B cell (primary cell): ENCODE results near the gene BRICD5. TPM values are rescaled to one million over a fixed set of nuclear protein-coding genes. Genes with fewer than 3 reads are reported as not detected.
A peak's percentile ranks its signal among the peaks of the same experiment; 100 is the strongest.

Source experiments
- ATAC-seq: fragments of 200-7000 bp; cut with Tn5 transposase; one replicate; pipeline ENCODE4 v1.10.0; 2021; ENCODE audit warnings: low read depth, mild to moderate bottlenecking, moderate number of reproducible peaks, moderate library complexity
- CTCF ChIA-PET: fragments of 350-600 bp; sonication (Branson Sonifier 250); formaldehyde crosslinking; loops from one replicate; lab custom pipeline; 2021; ENCODE audit warnings: antibody characterized with exemption, inconsistent platforms; lab: Charles Lee
- POLR2A ChIA-PET: fragments of 350-600 bp; sonication (Branson Sonifier 250); formaldehyde crosslinking; loops from one replicate; lab custom pipeline; 2021; ENCODE audit warnings: antibody characterized with exemption; lab: Charles Lee
- DNase-seq: peaks from one replicate; pipeline ENCODE4 v3.0.0; 2013
- H2AFZ ChIP-seq: 2 replicates; pipeline ENCODE4 v1.6.1; 2012; ENCODE audit warnings: mild to moderate bottlenecking, low read depth, low read length; ENCODE audit not compliant: insufficient read depth, poor library complexity, severe bottlenecking
- H3K27ac ChIP-seq, 2 donors: 1 replicate in 1 of 2; 2 replicates in 1 of 2; pipeline ENCODE4 v1.5.1; 2012 to 2013; ENCODE audit warnings: low read length in 2 of 2, mild to moderate bottlenecking in 2 of 2, moderate library complexity in 1 of 2
- H3K27me3 ChIP-seq, 4 experiments: fragments of 200-600 bp in 1 of 4; sonication (generic) in 1 of 4; replicated peaks in 1 of 4; 1 replicate in 2 of 4; 2 replicates in 2 of 4; pipeline versions ENCODE4 v1.6.1 to v1.7.0; 2013 to 2016; ENCODE audit warnings: low read length in 3 of 4, mild to moderate bottlenecking in 2 of 4, mixed read lengths in 1 of 4, moderate library complexity in 1 of 4; ENCODE audit not compliant: insufficient read depth in 4 of 4, control insufficient read depth in 3 of 4; ENCODE audit errors: control extremely low read depth in 1 of 4
- H3K36me3 ChIP-seq, 2 experiments: replicated peaks in 1 of 2; 1 replicate in 1 of 2; 2 replicates in 1 of 2; pipeline versions ENCODE4 v1.6.1 to v1.7.1; 2013; ENCODE audit warnings: low read length in 1 of 2; ENCODE audit not compliant: insufficient read depth in 2 of 2, control insufficient read depth in 1 of 2; ENCODE audit errors: control extremely low read depth in 1 of 2, extremely low read depth in 1 of 2
- H3K4me1 ChIP-seq, 2 donors: fragments of 200-600 bp in 1 of 2; sonication (generic) in 1 of 2; 1 replicate in 1 of 2; 2 replicates in 1 of 2; pipeline versions ENCODE4 v1.5.1 to v1.6.1; 2013 to 2017; ENCODE audit warnings: low read length in 2 of 2; ENCODE audit not compliant: control insufficient read depth in 2 of 2, insufficient read depth in 2 of 2
- H3K4me2 ChIP-seq: replicated peaks from 2 replicates; pipeline ENCODE3; 2012; ENCODE audit warnings: mild to moderate bottlenecking, low read depth, low read length; ENCODE audit not compliant: poor library complexity, severe bottlenecking
- H3K4me3 ChIP-seq, 5 experiments: fragments of 200-600 bp in 1 of 5; sonication (generic) in 1 of 5; 1 replicate in 3 of 5; 2 replicates in 2 of 5; pipeline versions ENCODE4 v1.5.1 to v1.7.0; 2011 to 2016; ENCODE audit warnings: low read length in 4 of 5, mild to moderate bottlenecking in 4 of 5, low read depth in 2 of 5, control low read depth in 1 of 5, moderate library complexity in 1 of 5; ENCODE audit not compliant: insufficient read depth in 1 of 5; ENCODE audit errors: control extremely low read depth in 1 of 5, extremely low read depth in 1 of 5
- H3K79me2 ChIP-seq: fragments of 200-600 bp; sonication (generic); one replicate; pipeline ENCODE4 v1.6.0; 2016; ENCODE audit warnings: low read length; ENCODE audit not compliant: control insufficient read depth, insufficient read depth
- H3K9ac ChIP-seq: fragments of 200-600 bp; sonication (generic); 2 replicates; pipeline ENCODE4 v1.6.1; 2017; ENCODE audit warnings: mild to moderate bottlenecking, low read length, moderate library complexity
- H3K9me3 ChIP-seq, 3 donors: one replicate each; pipeline versions ENCODE4 v1.6.1 to v1.7.1; 2013; ENCODE audit warnings: low read length in 2 of 3; ENCODE audit not compliant: control insufficient read depth in 2 of 3, insufficient read depth in 1 of 3; ENCODE audit errors: control extremely low read depth in 1 of 3
- H4K20me1 ChIP-seq: 2 replicates; pipeline ENCODE4 v1.6.0; 2012; ENCODE audit warnings: mild to moderate bottlenecking, low read length; ENCODE audit not compliant: insufficient read depth, control insufficient read depth, poor library complexity, severe bottlenecking
- H3K27ac Mint-ChIP-seq: one replicate; pipeline ENCODE4 v1.8.0; 2021; ENCODE audit warnings: mixed read lengths
- H3K27me3 Mint-ChIP-seq: one replicate; pipeline ENCODE4 v1.8.0; 2021; ENCODE audit warnings: mixed read lengths
- H3K4me1 Mint-ChIP-seq: one replicate; pipeline ENCODE4 v1.8.0; 2021; ENCODE audit warnings: mixed read lengths
- H3K4me3 Mint-ChIP-seq: one replicate; pipeline ENCODE4 v1.8.0; 2021; ENCODE audit warnings: mixed read lengths
- H3K9me3 Mint-ChIP-seq: one replicate; pipeline ENCODE4 v1.8.0; 2022; ENCODE audit warnings: mixed read lengths; ENCODE audit not compliant: insufficient read depth
- EZH2 ChIP-seq: IDR thresholded peaks from 2 replicates; pipeline ENCODE4 v1.6.1; 2012; ENCODE audit warnings: borderline replicate concordance, low read depth, mild to moderate bottlenecking, moderate library complexity, low read length; ENCODE audit not compliant: insufficient read depth, poor library complexity, severe bottlenecking
- whole genome bisulfite sequencing: methylation state at CpG from one replicate; pipeline ENCODE4 v1.1.5; 2013; ENCODE audit warnings: missing lambda C conversion rate; ENCODE audit not compliant: insufficient coverage; 5-methylcytosine and 5-hydroxymethylcytosine counted together
- intact Hi-C: fragments of 100-400 bp; cut with micrococcal nuclease; formaldehyde crosslinking; loops from one replicate; pipeline ENCODE4 v1.10.0; 2022
- polyA plus RNA-seq: library from polyadenylated mRNA; depleted of rRNA; stranded (reverse); fragments of >200 nt; gene quantifications from 2 replicates; pipeline ENCODE4 v1.2.3, GENCODE V29; 2012
- total RNA-seq, 2 donors: library from RNA; stranded (reverse); fragments of 120-200 nt in 1 of 2; gene quantifications; 1 replicate in 1 of 2; 2 replicates in 1 of 2; pipeline versions ENCODE4 v1.2.3 to v1.2.4, GENCODE V29; 2013 to 2022
- TF ChIP-seq, protein P1 (sequence below): fragments of 200-600 bp; IDR thresholded peaks from one replicate; pipeline ENCODE4 v1.8.0; 2022; ENCODE audit warnings: antibody characterized with exemption, mild to moderate bottlenecking

The BRICD5 gene
- total and polyA plus RNA-seq, 2 donors (not counting 1 experiment from before 2014, with no cell fraction given) = 11.9 to 18.3 TPM

- Mint-ChIP-seq H3K4me3 (peak overlapping the region; percentile 78), H3K27ac (peak overlapping the region; percentile 37), H3K4me1 (peaks cover 10% of the 10 kb centered on the region), H3K9me3 (no peaks in the 10 kb centered on the region), H3K27me3 (peaks cover 28% of the 10 kb centered on the region)
- no peak overlapping the region for H2AFZ ChIP-seq
- ATAC-seq = peak; percentile 73
- ChIA-PET CTCF (interaction anchor here (0.6 to 4.7 kb wide), 29 partner anchors 10 to 325 kb away, joined by 3 to 71 read pairs (median 4); partner anchors contain the start of genes AMDHD2, ATP6V0C, BRICD5 and CCNF), POLR2A (interaction anchor here (1.0 to 1.1 kb wide), 2 partner anchors 10 to 306 kb away, joined by 3 read pairs; partner anchors contain the start of gene MLST8)
- H3K4me2 ChIP-seq = peak overlapping the region; percentile 83
- H3K4me3 ChIP-seq = peak overlapping the region in 1 of 5 experiments; percentile 44
- peak; percentile 77 for DNase-seq
- H4K20me1 ChIP-seq = no peaks in the 10 kb centered on the region
- H3K36me3 ChIP-seq = no peaks in the 10 kb centered on the region
- H3K9ac ChIP-seq = no peak overlapping the region
- peaks cover 12 to 22% of the 10 kb centered on the region in 2 donors for H3K4me1 ChIP-seq
- intact Hi-C loops = loop anchor here (1.0 to 10.0 kb wide), 4 partner anchors 56 to 410 kb away; partner anchors contain the start of genes ABCA3 and ECI1
- no peaks in the 10 kb centered on the region for H3K79me2 ChIP-seq
- peaks cover 0 to 50% (median 20%) of the 10 kb centered on the region in 4 experiments for H3K27me3 ChIP-seq
- H3K27ac ChIP-seq = no peak overlapping the region
- WGBS = 40% methylated on average over 6 of the region's 10 CpGs
- H3K9me3 ChIP-seq = peaks cover 0 to 6% (median 0%) of the 10 kb centered on the region in 3 donors
- TF ChIP-seq EZH2 = no peak
- TF ChIP-seq, protein P1, sequence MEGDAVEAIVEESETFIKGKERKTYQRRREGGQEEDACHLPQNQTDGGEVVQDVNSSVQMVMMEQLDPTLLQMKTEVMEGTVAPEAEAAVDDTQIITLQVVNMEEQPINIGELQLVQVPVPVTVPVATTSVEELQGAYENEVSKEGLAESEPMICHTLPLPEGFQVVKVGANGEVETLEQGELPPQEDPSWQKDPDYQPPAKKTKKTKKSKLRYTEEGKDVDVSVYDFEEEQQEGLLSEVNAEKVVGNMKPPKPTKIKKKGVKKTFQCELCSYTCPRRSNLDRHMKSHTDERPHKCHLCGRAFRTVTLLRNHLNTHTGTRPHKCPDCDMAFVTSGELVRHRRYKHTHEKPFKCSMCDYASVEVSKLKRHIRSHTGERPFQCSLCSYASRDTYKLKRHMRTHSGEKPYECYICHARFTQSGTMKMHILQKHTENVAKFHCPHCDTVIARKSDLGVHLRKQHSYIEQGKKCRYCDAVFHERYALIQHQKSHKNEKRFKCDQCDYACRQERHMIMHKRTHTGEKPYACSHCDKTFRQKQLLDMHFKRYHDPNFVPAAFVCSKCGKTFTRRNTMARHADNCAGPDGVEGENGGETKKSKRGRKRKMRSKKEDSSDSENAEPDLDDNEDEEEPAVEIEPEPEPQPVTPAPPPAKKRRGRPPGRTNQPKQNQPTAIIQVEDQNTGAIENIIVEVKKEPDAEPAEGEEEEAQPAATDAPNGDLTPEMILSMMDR = peak; percentile 47
These were observed 15.8 kb downstream of the BRICD5 start for GRCh38 chr16:2194852-2195321.
